ENCODE measurements around the gene MED28.
A peak's percentile ranks its signal among the peaks of the same experiment; 100 is the strongest.
"Not testable (repeated sequence)": the region's sequence is repeated elsewhere in the genome, so short reads cannot be mapped to it uniquely, and the experiment has no call there.

The MED28 gene

GRCh38 chr4:17618926-17619325 is 4.5 kb downstream of the MED28 start:
- DNase-seq (ENCODE audit: low read depth), result no peak

DNA sequence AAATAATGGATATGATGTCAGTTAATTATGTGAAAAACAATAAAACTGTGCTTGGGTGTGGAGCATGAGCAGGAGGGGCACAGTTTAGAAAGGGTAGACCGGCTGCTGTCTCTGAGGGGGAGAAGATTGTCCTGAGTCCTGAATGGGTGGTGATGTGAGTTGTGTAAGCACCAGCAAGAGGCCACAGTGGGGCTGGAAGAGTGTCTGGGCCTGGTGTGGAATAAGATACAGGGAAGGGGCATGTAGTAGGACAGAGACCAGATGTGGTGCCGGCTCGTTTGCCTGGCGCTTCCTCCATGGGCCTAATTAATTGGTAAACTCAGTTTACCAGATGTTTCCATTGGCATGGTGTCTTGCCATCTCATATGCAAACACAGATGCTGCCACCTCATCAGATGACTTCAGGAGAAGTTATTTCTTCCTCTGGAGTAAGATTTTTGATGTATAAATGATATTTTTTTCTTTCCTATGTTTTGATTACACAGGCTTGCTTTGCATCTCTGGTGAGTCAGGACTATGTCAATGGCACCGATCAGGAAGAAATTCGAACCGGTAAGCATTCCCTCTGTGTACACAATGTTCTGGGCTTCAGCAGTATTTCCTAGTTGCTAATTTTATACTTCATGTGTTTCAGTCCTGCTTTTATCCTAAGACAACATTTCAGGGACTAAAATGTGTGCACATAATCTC is 5.1 kb downstream of the MED28 start:
- no peak for DNase-seq (ENCODE audit: low read depth)

GRCh38 chr4:17623451-17624001 is 9.1 kb downstream of the MED28 start:
- no peak for DNase-seq (ENCODE audit: low read depth)

DNA sequence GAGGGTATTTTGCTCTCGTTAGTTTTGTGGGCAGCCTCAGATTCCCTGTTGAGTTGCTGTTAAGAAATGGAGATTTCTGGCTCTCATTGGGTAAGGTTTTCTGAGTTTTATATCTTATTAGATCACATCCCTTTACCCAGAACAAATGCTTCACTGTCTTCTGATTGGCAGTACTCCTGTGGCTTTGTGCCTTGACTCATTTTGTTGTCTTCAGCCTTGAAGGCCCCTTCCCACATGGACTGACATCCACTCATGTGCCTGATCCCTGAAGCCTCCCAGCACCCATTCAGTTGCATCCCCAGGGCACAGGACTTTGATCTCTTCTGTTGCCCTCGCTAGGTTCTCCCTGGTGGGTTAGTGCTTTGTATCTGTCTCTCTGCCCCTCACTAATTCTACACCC is 10.4 kb downstream of the MED28 start:
- DNase-seq (ENCODE audit: low read depth), result no peak

GRCh38 chr4:17630228-17630627 is 15.8 kb downstream of the MED28 start:
- no peak for DNase-seq (ENCODE audit: low read depth)

GRCh38 chr4:17633600-17633999 is 19.2 kb downstream of the MED28 start:
- no peak for DNase-seq (ENCODE audit: low read depth)

DNA sequence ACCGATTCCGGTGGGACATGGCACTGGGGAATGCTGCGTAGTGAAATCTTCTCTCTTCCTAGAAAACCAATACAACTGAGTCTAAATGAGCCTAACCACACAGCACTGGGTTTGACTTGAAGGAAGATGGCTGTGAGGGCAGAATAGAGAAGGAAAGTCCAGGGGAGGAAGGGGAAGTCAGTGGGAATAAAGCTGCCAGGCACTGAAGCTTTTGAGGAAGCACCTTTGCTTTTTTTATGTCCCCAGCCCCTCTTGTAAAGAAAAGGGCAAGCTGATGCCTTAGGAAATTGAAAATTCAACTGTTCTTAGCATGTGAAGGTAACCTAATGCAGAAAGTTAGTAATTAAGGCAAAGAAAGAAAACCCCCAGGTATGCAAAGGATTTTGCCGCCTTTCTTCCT is 20.6 kb downstream of the MED28 start:
- DNase-seq (ENCODE audit: low read depth), result no peak

- no peak for DNase-seq (ENCODE audit: low read depth)
Observed at GRCh38 chr4:17636341-17636695, 21.9 kb downstream of the MED28 start.

- peak; percentile 55 for DNase-seq (ENCODE audit: low read depth)
Observed at GRCh38 chr4:17636696-17637622, 22.5 kb downstream of the MED28 start.

GRCh38 chr4:17639136-17639535 is 24.7 kb downstream of the MED28 start:
- no peak for DNase-seq (ENCODE audit: low read depth)

DNA sequence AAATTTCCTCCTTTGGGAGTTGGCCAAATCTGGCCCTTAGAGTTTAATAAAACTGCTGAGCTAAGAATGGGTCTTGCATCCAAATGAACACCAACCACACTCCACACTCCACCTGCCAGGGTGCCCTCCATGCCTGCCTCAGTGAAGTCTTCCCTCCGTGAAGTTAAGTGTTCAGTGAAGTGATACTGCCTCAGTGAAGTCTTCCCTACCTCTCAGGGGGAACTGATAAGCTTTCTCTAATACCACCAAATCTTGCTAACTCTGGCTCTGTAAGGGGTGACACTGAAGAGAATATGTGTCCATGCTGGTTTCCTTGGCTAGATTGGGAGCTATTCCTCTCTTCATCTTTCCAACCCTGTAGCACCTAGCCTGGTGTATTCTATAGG is 27.9 kb downstream of the MED28 start:
- no peak for DNase-seq (ENCODE audit: low read depth)

DNA sequence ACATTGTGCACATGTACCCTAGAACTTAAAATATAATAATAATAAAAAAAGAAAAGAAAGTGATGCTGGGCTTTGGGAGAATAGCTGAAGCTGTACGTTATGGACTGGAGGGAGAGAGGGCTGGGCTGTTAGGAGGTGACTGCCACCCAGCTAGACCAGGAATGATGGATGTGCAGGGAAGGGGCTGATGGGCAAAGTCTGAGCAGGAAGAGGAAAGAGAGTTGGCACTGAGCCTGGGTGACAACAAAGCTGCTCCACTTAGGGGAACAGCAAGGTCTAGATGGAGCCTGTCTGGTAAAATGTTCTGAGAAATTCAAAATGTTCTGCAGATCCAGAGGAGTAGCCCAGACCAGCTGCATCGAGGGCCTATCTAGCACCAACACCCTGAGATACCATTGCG is 32.3 kb downstream of the MED28 start:
- DNase-seq (ENCODE audit: low read depth), result no peak

DNA sequence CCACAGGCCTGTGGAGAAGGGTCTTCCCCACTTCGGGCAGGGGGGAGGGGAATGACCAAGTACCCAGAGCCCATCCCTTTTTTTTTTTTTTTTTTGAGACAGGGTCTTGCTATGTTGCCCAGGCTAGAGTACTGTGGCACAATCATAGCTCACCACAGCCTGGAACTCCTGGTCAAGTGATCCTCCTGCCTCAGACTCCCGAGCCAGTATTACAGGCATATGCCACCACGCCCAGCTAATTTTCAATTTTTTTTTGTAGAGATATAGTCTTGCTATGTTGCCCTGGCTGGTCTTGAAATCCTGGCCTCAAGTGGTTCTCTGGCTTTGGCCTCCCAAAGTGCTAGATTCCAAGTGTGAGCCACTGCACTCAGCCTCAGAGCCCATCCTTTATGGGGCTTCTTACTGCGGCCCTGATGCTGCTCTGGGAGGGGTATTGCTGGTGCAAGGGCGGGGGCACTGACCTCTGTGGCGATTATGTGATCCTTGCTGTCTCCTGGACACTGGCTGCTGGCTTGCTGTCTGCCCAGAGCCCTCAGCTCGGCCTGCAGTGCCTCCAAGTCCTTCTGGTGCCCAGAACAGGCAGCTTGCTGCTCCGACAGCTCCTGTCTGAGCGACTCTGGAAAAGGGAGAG is 32.9 kb downstream of the MED28 start:
- DNase-seq (ENCODE audit: low read depth), result no peak

- no peak for DNase-seq (ENCODE audit: low read depth)
Observed at GRCh38 chr4:17647927-17648326, 33.5 kb downstream of the MED28 start.

GRCh38 chr4:17650406-17650805 is 36.0 kb downstream of the MED28 start:
- DNase-seq (ENCODE audit: low read depth), result no peak

GRCh38 chr4:17654701-17655100 is 40.3 kb downstream of the MED28 start:
- no peak for DNase-seq (ENCODE audit: low read depth)

- DNase-seq (ENCODE audit: low read depth), result no peak
Observed at GRCh38 chr4:17657090-17657489, 42.6 kb downstream of the MED28 start.

DNA sequence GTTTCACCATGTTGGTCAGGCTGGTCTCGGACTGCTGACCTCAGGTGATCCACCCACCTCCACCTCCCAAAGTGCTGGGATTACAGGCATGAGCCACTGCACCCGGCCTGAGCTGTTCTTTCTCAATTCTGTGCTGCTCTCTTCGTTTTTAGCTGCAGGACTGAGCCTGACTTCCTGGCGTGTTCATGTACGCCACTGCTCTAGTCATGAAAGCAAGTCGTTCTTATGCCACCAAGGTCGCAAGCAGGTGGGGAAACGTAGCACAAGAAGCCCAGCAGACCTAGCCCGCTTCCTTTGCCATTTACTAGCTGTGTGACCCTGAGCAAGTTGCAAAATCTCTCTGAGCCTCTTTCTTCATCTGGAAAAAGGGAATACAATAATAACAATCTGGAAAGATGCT is 43.4 kb downstream of the MED28 start:
- DNase-seq (ENCODE audit: low read depth), result no peak

- DNase-seq (ENCODE audit: low read depth), result not testable (repeated sequence)
Observed at GRCh38 chr4:17659196-17659595, 44.8 kb downstream of the MED28 start.

GRCh38 chr4:17662694-17663093 is 48.3 kb downstream of the MED28 start:
- DNase-seq (ENCODE audit: low read depth), result peak; percentile 6

GRCh38 chr4:17664755-17665154 is 50.3 kb downstream of the MED28 start:
- no peak for DNase-seq (ENCODE audit: low read depth)

DNA sequence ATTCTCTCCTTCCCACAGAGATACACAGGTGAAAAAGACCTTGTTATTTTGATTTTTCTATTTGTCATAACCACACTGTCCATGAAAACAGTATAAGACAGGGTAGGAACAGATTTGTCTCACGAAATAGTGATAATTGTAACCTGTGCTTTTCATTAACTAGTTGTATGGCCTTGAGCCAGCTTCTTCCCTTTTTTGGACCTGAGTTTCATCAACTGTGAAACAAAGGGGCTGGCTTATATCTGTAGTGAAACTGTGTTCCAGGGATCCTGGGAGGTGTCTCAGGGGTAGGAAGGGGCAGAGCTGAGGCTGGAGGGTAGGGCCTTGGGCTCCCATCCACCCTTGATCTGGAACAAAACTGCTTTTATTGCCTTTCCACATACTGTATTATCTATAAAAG is 50.9 kb downstream of the MED28 start:
- no peak for DNase-seq (ENCODE audit: low read depth)

DNA sequence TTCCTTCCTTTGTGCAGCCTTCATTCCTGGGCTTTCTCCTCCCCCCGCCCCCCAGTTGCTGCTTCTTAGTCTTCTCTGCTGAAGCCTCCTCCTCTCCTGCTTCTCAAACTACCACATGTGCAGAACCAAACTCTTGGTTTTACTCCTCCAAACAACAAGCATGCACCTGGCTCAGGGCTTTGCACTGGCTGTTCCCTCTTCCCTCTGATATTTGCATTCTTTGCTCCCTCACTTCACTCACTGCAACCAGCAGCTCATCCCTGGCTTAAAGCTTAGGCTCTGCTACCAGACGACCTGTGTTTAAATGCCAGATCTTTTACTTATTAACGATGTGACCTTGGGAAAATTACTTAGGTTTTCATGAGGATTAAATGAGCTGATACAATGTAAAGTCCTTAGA is 51.4 kb downstream of the MED28 start:
- no peak for DNase-seq (ENCODE audit: low read depth)

Data from amniotic epithelial cell (primary cell).